Prostate gland (tissue), 2 donors: ENCODE measurements around the gene CCL18.

ENCODE experiments used
- POLR2A ChIP-seq: fragments of 450-650 bp; IDR thresholded peaks from one replicate; pipeline ENCODE4 v1.6.1; 2016; ENCODE audit warnings: antibody characterized with exemption, mild to moderate bottlenecking
- POLR2AphosphoS5 ChIP-seq: sonication (generic); formaldehyde crosslinking; IDR thresholded peaks from one replicate; pipeline ENCODE4 v1.6.1; 2017; ENCODE audit warnings: antibody characterized with exemption
- TF ChIP-seq, protein P1 (sequence below), 4 experiments: fragments of 200-600 bp in 2 of 4; fragments of 450-650 bp in 2 of 4; sonication (generic) in 2 of 4; IDR thresholded peaks; 1 replicate in 3 of 4; 2 replicates in 1 of 4; pipeline ENCODE4 v1.5.1; 2016 to 2019; ENCODE audit warnings: antibody characterized with exemption in 4 of 4, mild to moderate bottlenecking in 2 of 4, moderate library complexity in 2 of 4

DNA sequence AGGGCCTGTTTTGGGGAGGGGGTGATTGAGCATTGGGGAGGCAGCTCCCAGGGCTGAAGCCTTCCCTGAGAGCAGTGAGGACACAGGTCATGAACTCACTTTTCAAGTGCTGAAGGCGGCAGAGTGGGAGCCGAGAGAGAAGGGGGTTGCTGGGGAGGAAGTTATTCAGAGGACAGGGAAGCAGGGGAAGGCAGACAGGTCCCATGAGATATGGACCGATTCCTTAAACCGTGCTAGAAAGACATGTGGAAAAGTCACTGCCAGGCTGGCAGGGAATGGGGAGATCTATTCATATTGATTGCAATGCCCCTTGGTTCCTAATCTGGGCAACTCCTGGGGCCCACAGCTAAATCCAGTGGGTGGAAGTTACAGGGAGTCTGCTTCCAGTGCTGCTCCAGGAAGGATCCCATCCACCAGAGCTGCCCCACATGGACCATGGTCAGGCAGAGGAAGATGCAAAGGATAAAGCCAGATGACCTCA, 40.7 kb downstream of the CCL18 start:
- TF ChIP-seq, protein P1, sequence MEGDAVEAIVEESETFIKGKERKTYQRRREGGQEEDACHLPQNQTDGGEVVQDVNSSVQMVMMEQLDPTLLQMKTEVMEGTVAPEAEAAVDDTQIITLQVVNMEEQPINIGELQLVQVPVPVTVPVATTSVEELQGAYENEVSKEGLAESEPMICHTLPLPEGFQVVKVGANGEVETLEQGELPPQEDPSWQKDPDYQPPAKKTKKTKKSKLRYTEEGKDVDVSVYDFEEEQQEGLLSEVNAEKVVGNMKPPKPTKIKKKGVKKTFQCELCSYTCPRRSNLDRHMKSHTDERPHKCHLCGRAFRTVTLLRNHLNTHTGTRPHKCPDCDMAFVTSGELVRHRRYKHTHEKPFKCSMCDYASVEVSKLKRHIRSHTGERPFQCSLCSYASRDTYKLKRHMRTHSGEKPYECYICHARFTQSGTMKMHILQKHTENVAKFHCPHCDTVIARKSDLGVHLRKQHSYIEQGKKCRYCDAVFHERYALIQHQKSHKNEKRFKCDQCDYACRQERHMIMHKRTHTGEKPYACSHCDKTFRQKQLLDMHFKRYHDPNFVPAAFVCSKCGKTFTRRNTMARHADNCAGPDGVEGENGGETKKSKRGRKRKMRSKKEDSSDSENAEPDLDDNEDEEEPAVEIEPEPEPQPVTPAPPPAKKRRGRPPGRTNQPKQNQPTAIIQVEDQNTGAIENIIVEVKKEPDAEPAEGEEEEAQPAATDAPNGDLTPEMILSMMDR (IDR thresholded peaks at IDR 0.05) = no peak
- no peak for TF ChIP-seq POLR2A
- TF ChIP-seq POLR2AphosphoS5 = no peak
